Activated T-helper 9 cell treated with anti-CD3 and anti-CD28 coated beads, Interleukin-2, amount 50 U/mL, for 16 hours (primary cell): ENCODE measurements around the gene KCNJ15.

ENCODE experiments used
- DNase-seq: peaks from one replicate; pipeline ENCODE4 v3.0.0-alpha.2; 2020; ENCODE audit warnings: low read depth

The KCNJ15 gene

GRCh38 chr21:38299671-38300070 is 42.9 kb downstream of the KCNJ15 start:
- no peak for DNase-seq

- no peak for DNase-seq
These were observed 43.4 kb downstream of the KCNJ15 start for GRCh38 chr21:38300141-38300578.

DNA sequence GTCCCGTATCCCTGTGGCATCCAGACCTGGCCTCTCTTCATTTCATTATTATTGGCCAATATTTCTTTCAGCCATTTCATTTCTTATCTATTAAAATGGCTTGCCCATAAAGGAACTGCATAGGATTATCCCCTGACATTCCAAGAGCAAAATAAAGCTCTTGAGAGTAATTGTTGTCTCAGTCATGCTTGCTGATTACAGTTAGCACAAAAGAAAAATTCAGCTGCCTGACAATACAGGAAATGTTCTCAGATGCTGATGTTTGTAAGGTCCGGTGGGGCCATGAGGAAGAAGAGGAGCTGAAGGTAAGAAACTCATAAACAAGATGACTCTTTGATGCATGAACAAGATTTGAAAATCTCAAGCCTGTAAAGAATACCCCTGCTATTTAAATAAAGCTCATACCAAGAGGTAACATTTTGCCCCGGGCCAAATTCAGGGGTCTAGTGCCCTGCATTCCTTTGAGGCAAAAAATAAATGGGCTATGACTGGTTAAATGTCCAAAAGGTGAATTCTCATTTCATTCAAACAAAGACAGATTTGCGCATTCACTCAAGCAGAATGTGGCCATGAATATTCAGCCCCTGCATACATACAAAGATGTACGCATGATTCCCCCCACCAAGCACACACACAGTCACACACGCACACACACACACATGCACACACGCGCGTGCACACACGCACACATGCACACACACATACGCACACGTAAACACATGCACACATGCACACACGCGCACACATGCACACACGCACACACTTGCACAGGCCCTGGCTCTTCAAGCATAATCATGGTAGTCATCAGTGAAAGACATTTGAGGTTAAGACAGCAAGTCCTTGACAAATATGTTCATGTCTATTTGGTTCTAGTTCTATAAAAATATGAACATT is 44.8 kb downstream of the KCNJ15 start:
- no peak for DNase-seq

DNA sequence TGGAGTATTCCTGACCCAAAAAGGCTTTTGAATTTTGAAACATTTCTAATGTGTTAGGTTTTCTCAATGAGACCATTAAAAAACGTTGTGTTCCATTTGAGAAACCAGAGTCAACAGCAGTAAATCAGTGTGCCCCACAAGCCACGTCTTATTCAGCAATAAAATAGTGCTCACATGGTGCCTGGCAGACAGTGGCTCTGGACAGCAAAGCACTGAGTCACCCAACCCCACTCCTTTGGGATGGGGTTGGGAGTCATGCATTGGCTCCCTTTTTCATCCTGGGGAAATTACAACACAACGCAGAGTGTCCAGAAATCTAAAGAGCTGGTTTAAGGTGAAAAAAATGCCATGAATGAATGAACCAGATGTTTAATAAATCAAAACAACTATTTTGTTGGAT is 46.5 kb downstream of the KCNJ15 start:
- no peak for DNase-seq

DNA sequence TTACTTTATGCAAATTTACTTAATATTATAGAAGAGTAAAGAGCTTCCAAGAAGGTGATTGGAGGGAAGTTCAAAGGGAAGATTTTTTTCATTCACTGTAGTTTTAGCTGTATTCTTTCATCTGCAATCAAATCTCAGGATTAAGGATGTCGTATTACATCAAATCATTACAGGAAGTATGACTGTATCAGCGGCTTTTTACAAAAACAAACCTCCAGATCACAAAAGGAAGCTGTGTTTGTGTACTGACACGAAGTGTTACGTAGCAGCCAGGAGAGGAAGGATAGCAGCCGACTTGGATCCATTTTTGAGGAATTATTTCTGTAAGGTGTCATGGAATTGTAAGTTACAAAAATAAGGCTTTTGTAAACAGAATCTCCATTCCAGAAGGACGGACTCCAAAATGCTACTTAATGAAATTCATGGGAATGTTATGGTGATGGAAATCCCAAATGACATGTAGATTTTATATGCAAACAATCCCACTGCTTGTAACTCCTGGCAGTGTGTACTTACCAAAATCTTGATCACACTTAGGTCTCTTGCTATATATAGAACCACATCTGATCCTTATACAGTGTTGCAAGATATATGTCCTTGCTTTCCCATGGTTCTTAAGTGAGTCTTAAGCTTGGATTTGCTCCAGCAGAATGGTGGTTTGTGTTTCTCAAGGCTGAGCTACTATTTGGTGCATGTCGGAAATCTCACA is 49.8 kb downstream of the KCNJ15 start:
- no peak for DNase-seq

DNA sequence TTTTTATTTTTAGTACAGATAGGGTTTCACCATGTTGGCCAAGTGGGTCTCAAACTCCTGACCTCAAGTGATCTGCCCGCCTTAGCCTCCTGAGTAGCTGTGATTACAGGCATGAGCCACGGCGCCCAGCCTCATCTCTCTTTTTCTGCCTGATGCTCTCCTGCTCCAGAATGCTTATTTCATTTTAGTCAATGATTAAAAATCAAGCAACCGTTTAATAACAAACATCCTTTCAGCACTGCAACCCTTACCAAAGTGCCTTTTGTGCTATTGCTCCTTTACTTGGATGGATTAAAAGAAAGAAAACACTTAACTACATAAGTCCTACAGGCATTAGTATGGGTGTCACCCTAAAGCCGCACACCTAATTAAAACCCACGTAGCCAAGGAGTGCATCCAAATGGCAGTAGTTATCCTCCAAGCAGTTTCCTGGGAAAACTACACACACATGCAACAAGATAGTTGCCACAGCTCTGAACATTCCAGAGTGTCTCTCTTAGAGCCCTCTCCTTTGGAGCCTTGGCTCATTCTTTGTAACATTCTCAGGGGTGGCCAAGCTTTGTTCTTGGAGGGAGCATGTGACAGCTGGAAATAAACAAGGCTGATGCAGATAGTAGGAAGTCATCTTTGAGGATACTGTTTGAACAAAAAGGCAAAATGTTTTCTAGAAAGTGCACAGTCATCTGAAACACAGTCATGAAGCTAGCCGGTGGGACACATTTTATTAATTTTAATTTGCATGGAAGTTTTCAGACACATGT is 51.2 kb downstream of the KCNJ15 start:
- no peak for DNase-seq

DNA sequence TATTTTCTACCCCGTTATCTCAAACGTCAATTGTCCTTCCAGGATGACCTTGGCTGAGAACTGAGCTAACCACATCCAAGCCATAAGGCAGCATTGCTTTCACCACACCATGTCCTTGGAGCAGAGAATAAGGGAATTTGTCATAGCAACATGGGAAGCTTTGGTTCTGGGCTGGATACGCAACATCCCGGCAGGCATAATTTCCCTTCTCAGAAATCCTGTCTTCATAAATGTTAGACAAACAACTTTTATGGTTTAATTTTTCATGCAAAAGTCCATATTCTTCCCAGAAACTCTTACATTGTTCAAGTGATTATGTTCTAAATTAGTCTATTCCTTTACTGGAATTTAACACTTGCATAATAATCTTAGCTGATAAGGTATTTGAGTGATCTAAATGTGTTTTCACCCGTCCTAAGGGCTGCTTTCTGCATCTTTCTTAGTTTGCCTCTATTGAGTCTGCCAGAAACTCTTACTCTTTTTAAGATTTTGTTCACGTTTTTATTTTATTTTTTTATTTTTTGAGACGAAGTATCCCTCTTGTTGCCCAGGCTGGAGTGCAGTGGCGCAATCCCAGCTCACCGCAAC is 51.8 kb downstream of the KCNJ15 start:
- no peak for DNase-seq

- no peak for DNase-seq
These were observed 54.1 kb downstream of the KCNJ15 start for GRCh38 chr21:38310646-38311485.

GRCh38 chr21:38311765-38312164 is 55.0 kb downstream of the KCNJ15 start:
- no peak for DNase-seq

DNA sequence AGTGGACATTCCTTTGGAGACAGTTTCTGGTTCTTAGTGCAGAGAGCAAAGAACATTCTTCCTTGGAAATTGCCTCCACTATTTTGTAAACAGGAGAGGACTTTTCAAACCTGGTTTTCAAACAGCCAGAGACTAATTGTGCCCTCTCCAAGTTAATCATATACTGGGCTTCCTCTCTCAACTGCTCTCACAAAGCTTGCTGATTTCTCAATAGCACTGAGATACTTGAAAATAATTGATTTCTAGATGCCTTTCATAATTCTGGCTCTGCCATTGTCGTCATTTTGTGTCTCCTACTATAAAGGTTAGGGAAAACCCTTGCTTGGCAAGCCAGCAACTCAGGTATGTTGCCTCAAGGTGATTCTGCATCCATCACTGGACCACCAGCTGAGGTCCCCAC is 56.0 kb downstream of the KCNJ15 start:
- DNase-seq: no peak

DNA sequence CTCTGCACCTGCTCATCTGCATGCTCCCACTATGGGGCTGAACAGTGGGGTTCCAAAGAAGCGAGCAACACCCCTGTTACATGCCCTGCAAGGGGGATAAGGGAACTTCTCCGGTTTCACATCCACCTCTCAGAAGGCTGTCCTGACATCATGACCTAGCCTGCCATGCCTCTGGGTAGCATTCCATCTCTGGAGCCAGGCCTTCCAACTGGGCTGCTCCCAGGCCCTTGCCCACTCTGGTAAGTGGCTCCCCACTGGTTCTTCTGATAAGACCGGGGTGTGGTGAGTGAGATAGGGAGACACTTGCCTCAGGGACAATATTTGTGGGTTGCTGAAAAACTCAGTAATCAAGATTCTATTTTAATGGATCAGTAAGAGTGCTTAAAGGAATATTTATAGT is 57.8 kb downstream of the KCNJ15 start:
- DNase-seq: no peak

DNA sequence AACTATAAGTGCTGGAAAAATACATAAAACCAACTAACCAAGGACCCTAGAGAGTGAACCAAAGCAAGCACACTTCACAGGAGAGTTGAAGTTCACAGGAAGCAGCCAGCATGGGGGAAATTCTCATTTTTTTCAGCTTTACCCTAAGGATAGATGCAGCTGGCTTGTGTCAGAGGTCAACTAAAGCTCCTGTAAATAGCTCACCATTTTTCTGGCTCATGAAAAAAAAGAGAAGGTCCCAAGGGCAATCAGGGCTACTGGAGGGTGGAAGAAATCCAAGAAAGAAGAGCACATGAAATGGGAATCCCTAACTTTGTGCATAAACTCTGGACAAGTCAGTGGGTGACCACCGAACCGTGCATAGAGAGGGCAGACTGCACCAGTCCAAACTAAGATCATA is 58.3 kb downstream of the KCNJ15 start:
- DNase-seq: no peak

GRCh38 chr21:38319781-38320180 is 63.0 kb downstream of the KCNJ15 start:
- DNase-seq: no peak

- DNase-seq: no peak
These were observed 64.8 kb downstream of the KCNJ15 start for GRCh38 chr21:38321568-38321967.

DNA sequence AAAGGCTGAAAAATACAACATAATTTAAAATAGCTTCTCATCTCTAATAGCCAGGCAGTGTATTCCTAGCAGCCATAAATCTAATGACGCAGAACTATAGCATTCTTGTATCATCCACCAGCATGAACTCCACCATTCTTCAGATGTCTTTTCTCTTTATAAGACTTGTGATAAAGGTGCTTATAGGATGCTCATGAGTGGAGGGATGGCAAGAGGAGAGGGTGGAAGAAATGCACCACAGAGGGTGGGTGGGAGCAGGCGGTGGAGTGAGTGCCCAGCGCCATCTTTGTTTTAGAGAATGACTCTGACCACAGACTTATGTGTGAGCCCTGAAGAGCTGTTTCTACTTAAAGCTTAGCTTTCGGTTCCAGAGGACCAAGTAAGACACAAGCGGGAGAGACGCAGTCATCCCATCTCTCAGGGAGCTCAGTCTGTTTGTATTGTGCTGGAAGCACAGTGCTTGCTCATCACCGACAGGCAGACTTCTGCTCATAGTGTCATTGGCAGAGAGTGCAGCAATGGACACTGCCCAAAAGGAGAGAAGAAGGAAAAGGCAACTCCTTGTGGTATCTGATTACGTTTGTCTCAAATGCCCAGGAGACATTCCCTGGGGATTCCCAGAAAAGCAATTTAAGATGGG is 65.6 kb downstream of the KCNJ15 start:
- DNase-seq: no peak

DNA sequence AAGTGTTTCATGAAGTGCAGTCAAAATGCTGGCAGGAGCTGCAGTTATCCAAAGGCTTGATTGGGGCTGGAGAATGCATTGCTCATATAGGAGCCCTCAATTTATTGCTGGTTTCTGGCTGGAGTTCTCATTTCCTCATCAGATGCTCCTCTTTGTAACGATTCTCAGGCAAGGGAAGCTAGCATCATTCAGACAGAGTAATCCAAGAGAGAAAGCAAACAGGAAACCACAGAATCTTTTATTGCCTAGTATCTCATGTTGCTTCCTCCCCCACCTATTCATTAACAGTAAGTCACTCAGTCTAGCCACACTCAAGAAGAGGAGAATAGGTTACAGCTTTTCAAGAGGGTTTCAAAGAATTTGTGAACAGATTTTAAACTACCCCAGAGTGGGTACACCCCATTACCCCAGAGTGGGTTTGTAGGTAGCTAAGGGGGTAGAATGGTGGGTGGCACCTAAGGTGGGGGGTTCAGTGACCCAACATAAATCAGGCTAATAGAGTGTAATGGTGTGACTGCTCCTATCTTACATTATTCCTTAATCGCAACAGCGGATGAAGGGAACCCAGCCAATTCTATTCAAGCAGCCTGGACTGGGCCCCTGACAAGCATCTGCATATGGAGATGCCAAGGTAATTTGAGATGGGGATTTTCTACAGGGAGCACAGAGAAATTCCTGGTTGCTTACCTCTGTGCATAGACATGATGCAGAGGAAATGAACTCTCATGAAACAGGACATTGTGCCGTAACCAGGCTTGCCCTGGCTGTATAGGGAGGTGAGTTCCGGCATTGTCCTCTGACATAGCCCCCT is 67.1 kb downstream of the KCNJ15 start:
- no peak for DNase-seq

GRCh38 chr21:38325216-38325615 is 68.4 kb downstream of the KCNJ15 start:
- no peak for DNase-seq

DNA sequence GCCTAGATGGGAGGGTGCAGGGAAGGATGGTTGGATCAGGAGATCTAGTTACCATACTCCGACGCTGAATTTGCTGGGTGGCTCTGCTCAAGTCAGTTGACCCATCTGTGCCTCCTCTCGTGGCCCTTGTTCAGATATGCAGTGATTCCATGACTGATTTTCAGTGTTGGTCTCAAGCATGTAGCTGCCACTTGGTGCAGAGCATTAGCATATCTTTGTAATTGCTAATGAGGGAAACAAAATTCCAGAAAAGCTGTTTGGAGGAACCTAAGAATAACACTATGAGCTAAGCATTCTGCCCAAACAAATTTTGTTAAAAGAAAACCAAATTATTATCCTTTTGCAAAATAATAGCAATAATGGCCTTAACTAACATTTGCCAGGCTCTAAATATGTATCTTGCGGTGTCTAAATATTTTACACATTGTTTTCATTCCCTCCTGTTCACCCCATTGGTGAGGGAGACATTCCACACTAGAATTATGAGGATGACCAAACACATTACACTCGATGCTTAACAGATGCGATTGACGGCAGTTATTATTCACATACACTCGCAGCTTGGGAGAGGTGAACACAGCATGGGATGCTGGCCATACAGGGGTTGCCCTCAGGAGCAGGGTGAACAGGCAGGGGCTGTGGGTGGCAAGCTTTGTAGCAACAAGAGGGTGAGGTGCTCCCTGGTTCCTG is 69.1 kb downstream of the KCNJ15 start:
- no peak for DNase-seq

- DNase-seq: no peak
These were observed 69.6 kb downstream of the KCNJ15 start for GRCh38 chr21:38326429-38326828.
